HepG2 (cell line): ENCODE data around the gene ARGLU1. TPM values are rescaled to one million over a fixed set of nuclear protein-coding genes. Genes with fewer than 3 reads are reported as not detected.

Experiments
- ASH2L ChIP-seq: fragments of 300-600, 200-600 bp; sonication (generic); IDR thresholded peaks from 2 replicates; pipeline ENCODE4 v1.7.0; 2017; ENCODE audit warnings: low read depth, mild to moderate bottlenecking, moderate library complexity, mixed read lengths, low read length; ENCODE audit not compliant: insufficient read length
- ATF2 ChIP-seq: sonication (generic); formaldehyde crosslinking; IDR thresholded peaks from 2 replicates; pipeline ENCODE4 v1.4.0; 2020; ENCODE audit warnings: missing genetic modification reagents
- ATF4 ChIP-seq, 2 experiments: fragments of 450-650 bp in 1 of 2; sonication (generic) in 1 of 2; formaldehyde crosslinking; IDR thresholded peaks; 2 replicates each; pipeline versions ENCODE4 v1.5.0 to v1.8.0; 2020 to 2022; ENCODE audit warnings: mild to moderate bottlenecking in 1 of 2, missing genetic modification reagents in 1 of 2
- E2F2 ChIP-seq: sonication (generic); formaldehyde crosslinking; IDR thresholded peaks from 2 replicates; pipeline ENCODE4 v1.4.0; 2020; ENCODE audit warnings: missing genetic modification reagents, borderline replicate concordance
- GATAD1 ChIP-seq: IDR thresholded peaks from 2 replicates; pipeline ENCODE4 v1.6.1; 2016; ENCODE audit warnings: missing genetic modification reagents, missing compliant biosample characterization
- KLF16 ChIP-seq, 2 experiments: sonication (generic) in 1 of 2; formaldehyde crosslinking in 1 of 2; IDR thresholded peaks; 2 replicates each; pipeline versions ENCODE4 v1.6.1 to v1.8.0; 2016 to 2023; ENCODE audit warnings: missing genetic modification reagents in 2 of 2, missing compliant biosample characterization in 1 of 2
- MEIS1 ChIP-seq: sonication (generic); formaldehyde crosslinking; IDR thresholded peaks from 2 replicates; pipeline ENCODE4 v1.9.0; 2021; ENCODE audit warnings: mild to moderate bottlenecking, missing genetic modification reagents, moderate library complexity, borderline replicate concordance
- SUZ12 ChIP-seq: fragments of 150-350 bp; IDR thresholded peaks from 2 replicates; pipeline ENCODE4 v1.6.1; 2014; ENCODE audit warnings: low read depth, low read length
- ZNF501 ChIP-seq: sonication (generic); formaldehyde crosslinking; IDR thresholded peaks from 2 replicates; pipeline ENCODE4 v1.5.1; 2020; ENCODE audit warnings: mild to moderate bottlenecking, moderate library complexity, missing genetic modification reagents
- ZNF503 ChIP-seq: sonication (generic); formaldehyde crosslinking; IDR thresholded peaks from 2 replicates; pipeline ENCODE4 v1.4.0; 2020; ENCODE audit warnings: missing genetic modification reagents
- ZNF552 ChIP-seq: sonication (generic); formaldehyde crosslinking; IDR thresholded peaks from 2 replicates; pipeline ENCODE4 v1.9.0; 2022; ENCODE audit warnings: missing genetic modification reagents, mild to moderate bottlenecking, borderline replicate concordance
- ZNF746 ChIP-seq: sonication (generic); formaldehyde crosslinking; IDR thresholded peaks from 2 replicates; pipeline ENCODE4 v1.8.0; 2022; ENCODE audit warnings: mild to moderate bottlenecking, missing genetic modification reagents
- ZNF878 ChIP-seq: sonication (generic); formaldehyde crosslinking; IDR thresholded peaks from 2 replicates; pipeline ENCODE4 v1.8.1; 2023; ENCODE audit warnings: mild to moderate bottlenecking, missing genetic modification reagents, moderate library complexity
- ZSCAN29 ChIP-seq: sonication (generic); formaldehyde crosslinking; conservative IDR thresholded peaks from 2 replicates; pipeline ENCODE4 v1.4.0; 2020; ENCODE audit warnings: mild to moderate bottlenecking, missing genetic modification reagents
- polyA plus RNA-seq, 8 experiments: library from polyadenylated mRNA; depleted of rRNA in 3 of 8; stranded (reverse) in 7 of 8; unstranded in 1 of 8; fragments of >200 nt; fragmentation: Illumina TruSeq in 4 of 8; extraction: Trizol in 4 of 8; gene quantifications; 2 replicates each; pipeline versions ENCODE4 v1.2.1 to v1.2.3, GENCODE V29; 2011 to 2016; ENCODE audit warnings: low read depth in 4 of 8, missing spikeins in 1 of 8, mixed read lengths in 1 of 8; ENCODE audit not compliant: insufficient read depth in 1 of 8
- total RNA-seq, 5 experiments: library from RNA; depleted of rRNA; stranded (reverse); fragments of >200 nt; fragmentation: Illumina TruSeq; extraction: Trizol; gene quantifications; 2 replicates each; pipeline ENCODE4 v1.2.3, GENCODE V29; 2016; ENCODE audit warnings: low read depth in 1 of 5
- TF ChIP-seq, protein P1 (sequence below): sonication (generic); formaldehyde crosslinking; IDR thresholded peaks from 2 replicates; pipeline ENCODE4 v1.5.0; 2020; ENCODE audit warnings: missing genetic modification reagents
- TF ChIP-seq, protein P2 (sequence below): sonication (generic); formaldehyde crosslinking; IDR thresholded peaks from 2 replicates; pipeline ENCODE4 v1.4.0; 2020; ENCODE audit warnings: missing genetic modification reagents, borderline replicate concordance

Gene ARGLU1
- total and polyA plus RNA-seq, 2 of the 13 experiments (the other 11 are each of a cell fraction or from before 2014, with no cell fraction given) = 47.1 to 70.6 TPM

GRCh38 chr13:106567474-106568298 is at the start of gene ARGLU1 (continued):
- TF ChIP-seq ZNF503 (CRISPR knock-in tag) (peak; percentile 8; the same call in 1 of the 2 replicates), ZNF552 (CRISPR knock-in tag) (no peak), ATF4 (CRISPR knock-in tag; IDR thresholded peaks at IDR 0.05) (no peak), E2F2 (CRISPR knock-in tag) (no peak; the same call in 1 of the 2 replicates), ZNF878 (peak; percentile 66; the same call in 1 of the 2 replicates), SUZ12 (peak; percentile 55; the same call in 1 of the 2 replicates), GATAD1 (CRISPR knock-in tag) (peak; percentile 76), ASH2L (peak; percentile 97), ATF2 (CRISPR knock-in tag) (0 out of 2 replicates have a peak, but pooled peaks have one; percentile 16), ZNF746 (CRISPR knock-in tag) (0 out of 2 replicates have a peak, but pooled peaks have one; percentile 29), MEIS1 (CRISPR knock-in tag) (no peak), ZNF501 (CRISPR knock-in tag) (peak; percentile 89), ZSCAN29 (no peak), KLF16 (CRISPR knock-in tag; IDR thresholded peaks at IDR 0.05) (peak in 1 of 2 experiments; percentile 79; a peak in 2 of 4 replicates)
- TF ChIP-seq, protein P1, sequence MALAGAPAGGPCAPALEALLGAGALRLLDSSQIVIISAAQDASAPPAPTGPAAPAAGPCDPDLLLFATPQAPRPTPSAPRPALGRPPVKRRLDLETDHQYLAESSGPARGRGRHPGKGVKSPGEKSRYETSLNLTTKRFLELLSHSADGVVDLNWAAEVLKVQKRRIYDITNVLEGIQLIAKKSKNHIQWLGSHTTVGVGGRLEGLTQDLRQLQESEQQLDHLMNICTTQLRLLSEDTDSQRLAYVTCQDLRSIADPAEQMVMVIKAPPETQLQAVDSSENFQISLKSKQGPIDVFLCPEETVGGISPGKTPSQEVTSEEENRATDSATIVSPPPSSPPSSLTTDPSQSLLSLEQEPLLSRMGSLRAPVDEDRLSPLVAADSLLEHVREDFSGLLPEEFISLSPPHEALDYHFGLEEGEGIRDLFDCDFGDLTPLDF = no peak
- TF ChIP-seq, protein P2, sequence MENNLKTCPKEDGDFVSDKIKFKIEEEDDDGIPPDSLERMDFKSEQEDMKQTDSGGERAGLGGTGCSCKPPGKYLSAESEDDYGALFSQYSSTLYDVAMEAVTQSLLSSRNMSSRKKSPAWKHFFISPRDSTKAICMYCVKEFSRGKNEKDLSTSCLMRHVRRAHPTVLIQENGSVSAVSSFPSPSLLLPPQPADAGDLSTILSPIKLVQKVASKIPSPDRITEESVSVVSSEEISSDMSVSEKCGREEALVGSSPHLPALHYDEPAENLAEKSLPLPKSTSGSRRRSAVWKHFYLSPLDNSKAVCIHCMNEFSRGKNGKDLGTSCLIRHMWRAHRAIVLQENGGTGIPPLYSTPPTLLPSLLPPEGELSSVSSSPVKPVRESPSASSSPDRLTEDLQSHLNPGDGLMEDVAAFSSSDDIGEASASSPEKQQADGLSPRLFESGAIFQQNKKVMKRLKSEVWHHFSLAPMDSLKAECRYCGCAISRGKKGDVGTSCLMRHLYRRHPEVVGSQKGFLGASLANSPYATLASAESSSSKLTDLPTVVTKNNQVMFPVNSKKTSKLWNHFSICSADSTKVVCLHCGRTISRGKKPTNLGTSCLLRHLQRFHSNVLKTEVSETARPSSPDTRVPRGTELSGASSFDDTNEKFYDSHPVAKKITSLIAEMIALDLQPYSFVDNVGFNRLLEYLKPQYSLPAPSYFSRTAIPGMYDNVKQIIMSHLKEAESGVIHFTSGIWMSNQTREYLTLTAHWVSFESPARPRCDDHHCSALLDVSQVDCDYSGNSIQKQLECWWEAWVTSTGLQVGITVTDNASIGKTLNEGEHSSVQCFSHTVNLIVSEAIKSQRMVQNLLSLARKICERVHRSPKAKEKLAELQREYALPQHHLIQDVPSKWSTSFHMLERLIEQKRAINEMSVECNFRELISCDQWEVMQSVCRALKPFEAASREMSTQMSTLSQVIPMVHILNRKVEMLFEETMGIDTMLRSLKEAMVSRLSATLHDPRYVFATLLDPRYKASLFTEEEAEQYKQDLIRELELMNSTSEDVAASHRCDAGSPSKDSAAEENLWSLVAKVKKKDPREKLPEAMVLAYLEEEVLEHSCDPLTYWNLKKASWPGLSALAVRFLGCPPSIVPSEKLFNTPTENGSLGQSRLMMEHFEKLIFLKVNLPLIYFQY (CRISPR knock-in tag) = 0 out of 2 replicates have a peak, but pooled peaks have one; percentile 42
